Liver (tissue), 5 donors: ENCODE data around the gene MASP1. TPM values are rescaled to one million over a fixed set of nuclear protein-coding genes. Genes with fewer than 3 reads are reported as not detected.

Experiments used
- EGR1 ChIP-seq, 2 donors: IDR thresholded peaks; 2 replicates each; pipeline ENCODE4 v1.6.1; 2016 to 2018; ENCODE audit warnings: antibody characterized with exemption in 2 of 2, low read depth in 2 of 2
- FOXA1 ChIP-seq: IDR thresholded peaks from 2 replicates; pipeline ENCODE4 v1.6.1; 2016; ENCODE audit warnings: antibody characterized with exemption
- HNF4A ChIP-seq, 2 donors: conservative IDR thresholded peaks; 2 replicates each; pipeline ENCODE4 v1.6.1; 2016; ENCODE audit warnings: antibody characterized with exemption in 2 of 2, mild to moderate bottlenecking in 2 of 2
- RAD21 ChIP-seq, 2 donors: IDR thresholded peaks; 2 replicates each; pipeline ENCODE4 v1.6.1; 2016; ENCODE audit warnings: antibody characterized with exemption in 2 of 2, mild to moderate bottlenecking in 2 of 2
- RXRA ChIP-seq, 2 donors: IDR thresholded peaks; 2 replicates each; pipeline ENCODE4 v1.6.1; 2017 to 2018; ENCODE audit warnings: antibody characterized with exemption in 2 of 2, mild to moderate bottlenecking in 1 of 2
- TAF1 ChIP-seq: conservative IDR thresholded peaks from 2 replicates; pipeline ENCODE4 v1.6.1; 2016; ENCODE audit warnings: antibody characterized with exemption, mild to moderate bottlenecking
- polyA plus RNA-seq, 2 donors: library from polyadenylated mRNA; stranded (reverse) in 1 of 2; unstranded in 1 of 2; fragments of 200-250 nt in 1 of 2; fragments of >200 nt in 1 of 2; fragmentation: Nextera tagmentation in 1 of 2; extraction: Ambion mirVana in 1 of 2; gene quantifications; one replicate each; pipeline versions ENCODE4 v1.2.1 to v1.2.3, GENCODE V29; 2013 to 2015
- total RNA-seq, 2 donors: library from RNA; depleted of rRNA; stranded (reverse); fragments of >200 nt; gene quantifications; one replicate each; pipeline ENCODE4 v1.2.3, GENCODE V29; 2014
- donor health status: healthy.
- donor health status: healthy.
- donor health status: healthy.

MASP1 gene
- total and polyA plus RNA-seq, 4 donors, result 53.2 to 83.8 (median 73.8) TPM

DNA sequence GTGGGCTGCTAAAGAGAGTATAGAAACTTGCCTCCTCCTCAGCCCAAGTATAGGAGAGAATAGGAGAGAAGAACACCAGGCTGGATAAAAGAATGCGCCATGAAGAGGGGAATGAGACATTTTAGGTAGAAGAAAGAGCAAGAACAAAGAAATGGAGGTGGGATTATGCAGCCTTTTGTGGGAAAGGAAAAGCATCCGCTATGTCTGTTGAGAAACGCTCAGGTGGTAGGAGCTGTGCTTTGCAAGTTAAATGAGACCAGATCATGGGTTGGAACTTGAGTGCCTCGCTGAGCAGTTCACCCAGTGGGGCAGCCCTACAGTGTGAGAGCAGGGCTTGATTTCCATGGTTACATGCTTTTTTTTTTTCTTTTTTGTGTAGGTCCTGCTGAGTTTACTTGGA lies 105.8 kb downstream of the MASP1 start (continued):
- TF ChIP-seq TAF1, result no peak
- no peak for TF ChIP-seq FOXA1
- no peak for TF ChIP-seq HNF4A (conservative IDR thresholded peaks at IDR 0.05)
- no peak for TF ChIP-seq RAD21 (IDR thresholded peaks at IDR 0.05)
- no peak for TF ChIP-seq EGR1 (IDR thresholded peaks at IDR 0.05; ENCODE audit: low read depth in 2 of 2)
- TF ChIP-seq RXRA (IDR thresholded peaks at IDR 0.05), result no peak

Other genes starting within 250 kb of the MASP1 start
- 1 to 10 TPM; 1.1 to 6.6 TPM for gene RPL39L, start 152.2 kb downstream of the MASP1 start, total RNA-seq
- 1 to 10 TPM; 4.2 TPM for gene RPL39L, start 152.2 kb downstream of the MASP1 start, polyA plus RNA-seq
- not detected for gene RTP1, start 94.3 kb downstream of the MASP1 start, total RNA-seq
- gene RTP1, start 94.3 kb downstream of the MASP1 start, polyA plus RNA-seq, result not detected
- 1 to 10 TPM in 1 of 2 donors, under 1 TPM in 1; 0.93 to 1.8 TPM for gene RTP4, start 76.6 kb upstream of the MASP1 start, total RNA-seq
- 1 to 10 TPM; 2.3 to 3.4 TPM for gene RTP4, start 76.6 kb upstream of the MASP1 start, polyA plus RNA-seq